Upper lobe of left lung (tissue), 6 donors: ENCODE measurements around the gene SETD6. TPM values are rescaled to one million over a fixed set of nuclear protein-coding genes. Genes with fewer than 3 reads are reported as not detected.
A peak's percentile ranks its signal among the peaks of the same experiment; 100 is the strongest.

Experiments used
- ATAC-seq, 2 donors: fragments of 200-7000 bp; cut with Tn5 transposase; one replicate each; pipeline ENCODE4 v1.9.1; 2022; ENCODE audit warnings: mild to moderate bottlenecking in 2 of 2, moderate library complexity in 2 of 2; ENCODE audit not compliant: low FRiP score in 2 of 2
- DNase-seq, 2 donors: peaks; one replicate each; pipeline ENCODE4 v3.0.0-alpha.2; 2019 to 2020
- H3K27ac ChIP-seq, 4 donors: fragments of 200-600 bp; sonication (generic); one replicate each; pipeline ENCODE4 v1.5.1; 2016 to 2019
- H3K27me3 ChIP-seq, 4 donors: fragments of 200-600 bp; sonication (generic); one replicate each; pipeline ENCODE4 v1.5.1; 2017 to 2019
- H3K36me3 ChIP-seq, 4 donors: fragments of 200-600 bp; sonication (generic); one replicate each; pipeline ENCODE4 v1.5.1; 2016 to 2019
- H3K4me1 ChIP-seq, 4 donors: fragments of 200-600 bp; sonication (generic); one replicate each; pipeline ENCODE4 v1.5.1; 2018 to 2019
- H3K4me3 ChIP-seq, 4 donors: fragments of 200-600 bp; sonication (generic); one replicate each; pipeline ENCODE4 v1.5.1; 2017 to 2019; ENCODE audit warnings: mild to moderate bottlenecking in 2 of 4, moderate library complexity in 1 of 4
- H3K9me3 ChIP-seq, 4 donors: fragments of 200-600 bp; sonication (generic); one replicate each; pipeline ENCODE4 v1.5.1; 2018 to 2019
- EP300 ChIP-seq, 4 donors: sonication (generic); formaldehyde crosslinking; IDR thresholded peaks; one replicate each; pipeline ENCODE4 v1.5.1; 2017; ENCODE audit warnings: antibody characterized with exemption in 4 of 4, control low read depth in 2 of 4
- POLR2A ChIP-seq, 4 donors: fragments of 450-650 bp; IDR thresholded peaks; one replicate each; pipeline ENCODE4 v1.5.1; 2016 to 2017; ENCODE audit warnings: antibody characterized with exemption in 4 of 4, mild to moderate bottlenecking in 2 of 4
- POLR2AphosphoS5 ChIP-seq, 2 donors: sonication (generic); formaldehyde crosslinking; IDR thresholded peaks; one replicate each; pipeline ENCODE4 v1.5.1; 2017; ENCODE audit warnings: antibody characterized with exemption in 2 of 2
- WGBS, 2 donors: methylation state at CpG; one replicate each; pipeline ENCODE4 v1.1.5; 2017 to 2018; 5-methylcytosine and 5-hydroxymethylcytosine counted together
- total RNA-seq, 6 donors: library from RNA; depleted of rRNA in 4 of 6; stranded (reverse); fragments of >200 nt in 4 of 6; gene quantifications; one replicate each; pipeline versions ENCODE4 v1.1.0 to v1.2.1, GENCODE V29; 2016 to 2021
- TF ChIP-seq, protein P1 (sequence below), 6 experiments: fragments of 450-650 bp in 4 of 6; fragments of 200-600 bp in 2 of 6; sonication (generic) in 2 of 6; IDR thresholded peaks; one replicate each; pipeline ENCODE4 v1.5.1; 2016 to 2019; ENCODE audit warnings: antibody characterized with exemption in 6 of 6
- donor health status: DM: no; HTN: no; CAD: no; lungs with moderate emphysema.
- donor health status: DM: no; HTN: yes; CAD: no; lungs with severe emphysema.

SETD6 gene
- total RNA-seq: 10 to 100 TPM; 17.3 to 78.6 (median 31.7) TPM

- Histone ChIP-seq H3K36me3 (peaks cover 18 to 42% (median 35%) of the 10 kb centered on the region in 4 donors), H3K27me3 (no peaks in the 10 kb centered on the region), H3K27ac (peak within 1 kb of the TSS; percentile 77 to 80 (median 80)), H3K9me3 (no peaks in the 10 kb centered on the region), H3K4me1 (peaks cover 14 to 28% (median 15%) of the 10 kb centered on the region in 4 donors), H3K4me3 (peak within 1 kb of the TSS; percentile 54 to 98 (median 92))
- ATAC-seq: peak; percentile 96 to 97
- DNase-seq: peak; percentile 93 to 99
- 0 to 1% methylated on average over 2 to 66 of the region's 80 CpGs for WGBS, 2 donors
- TF ChIP-seq POLR2A (IDR thresholded peaks at IDR 0.05) (peak in 1 of 4 donors; percentile 44), EP300 (IDR thresholded peaks at IDR 0.05) (peak in 1 of 4 donors; percentile 5), POLR2AphosphoS5 (IDR thresholded peaks at IDR 0.05) (peak; percentile 34 to 70)
- TF ChIP-seq, protein P1, sequence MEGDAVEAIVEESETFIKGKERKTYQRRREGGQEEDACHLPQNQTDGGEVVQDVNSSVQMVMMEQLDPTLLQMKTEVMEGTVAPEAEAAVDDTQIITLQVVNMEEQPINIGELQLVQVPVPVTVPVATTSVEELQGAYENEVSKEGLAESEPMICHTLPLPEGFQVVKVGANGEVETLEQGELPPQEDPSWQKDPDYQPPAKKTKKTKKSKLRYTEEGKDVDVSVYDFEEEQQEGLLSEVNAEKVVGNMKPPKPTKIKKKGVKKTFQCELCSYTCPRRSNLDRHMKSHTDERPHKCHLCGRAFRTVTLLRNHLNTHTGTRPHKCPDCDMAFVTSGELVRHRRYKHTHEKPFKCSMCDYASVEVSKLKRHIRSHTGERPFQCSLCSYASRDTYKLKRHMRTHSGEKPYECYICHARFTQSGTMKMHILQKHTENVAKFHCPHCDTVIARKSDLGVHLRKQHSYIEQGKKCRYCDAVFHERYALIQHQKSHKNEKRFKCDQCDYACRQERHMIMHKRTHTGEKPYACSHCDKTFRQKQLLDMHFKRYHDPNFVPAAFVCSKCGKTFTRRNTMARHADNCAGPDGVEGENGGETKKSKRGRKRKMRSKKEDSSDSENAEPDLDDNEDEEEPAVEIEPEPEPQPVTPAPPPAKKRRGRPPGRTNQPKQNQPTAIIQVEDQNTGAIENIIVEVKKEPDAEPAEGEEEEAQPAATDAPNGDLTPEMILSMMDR (IDR thresholded peaks at IDR 0.05): peak in 5 of 6 experiments; percentile 10 to 72 (median 42)
Observed at GRCh38 chr16:58515125-58515870, at the start of gene SETD6. TSS of gene SETD6 (plus strand) at chr16:58515517. CDS start at chr16:58515538, 21 bp downstream.

GRCh38 chr16:58465817-58466216, 49.5 kb upstream of the SETD6 start:
- Histone ChIP-seq H3K4me1 (peaks cover 12 to 30% (median 16%) of the 10 kb centered on the region in 4 donors), H3K27me3 (peaks cover 0 to 44% (median 22%) of the 10 kb centered on the region in 4 donors), H3K36me3 (no peaks in the 10 kb centered on the region), H3K4me3 (peak overlapping the region in 3 of 4 donors; percentile 59 to 76 (median 61)), H3K9me3 (no peaks in the 10 kb centered on the region), H3K27ac (peak overlapping the region in 2 of 4 donors; percentile 84 to 89)
- 70 to 77% methylated on average over 13 of the region's 13 CpGs for WGBS, 2 donors
- ATAC-seq (no peak), DNase-seq (no peak)
- TF ChIP-seq POLR2A (IDR thresholded peaks at IDR 0.05): no peak
- TF ChIP-seq POLR2AphosphoS5 (IDR thresholded peaks at IDR 0.05): no peak

GRCh38 chr16:58466396-58466795, 48.9 kb upstream of the SETD6 start:
- H3K9me3 ChIP-seq: no peaks in the 10 kb centered on the region
- peak overlapping the region in 1 of 4 donors; percentile 89 for H3K27ac ChIP-seq
- H3K36me3 ChIP-seq: no peaks in the 10 kb centered on the region
- no peak for DNase-seq
- H3K4me3 ChIP-seq: peak overlapping the region in 2 of 4 donors; percentile 61 to 76
- TF ChIP-seq POLR2AphosphoS5 (IDR thresholded peaks at IDR 0.05) (no peak), EP300 (IDR thresholded peaks at IDR 0.05) (no peak), POLR2A (IDR thresholded peaks at IDR 0.05) (no peak)
- TF ChIP-seq, protein P1 (IDR thresholded peaks at IDR 0.05): no peak
- WGBS, 2 donors: 81 to 85% methylated on average over 3 of the region's 3 CpGs
- H3K4me1 ChIP-seq: peaks cover 12 to 32% (median 20%) of the 10 kb centered on the region in 4 donors
- peaks cover 0 to 44% (median 22%) of the 10 kb centered on the region in 4 donors for H3K27me3 ChIP-seq
- no peak for ATAC-seq

GRCh38 chr16:58467905-58468304, 47.4 kb upstream of the SETD6 start:
- DNase-seq (no peak), ATAC-seq (no peak)
- Histone ChIP-seq H3K4me1 (peaks cover 19 to 38% (median 30%) of the 10 kb centered on the region in 4 donors), H3K27ac (no peak overlapping the region), H3K27me3 (peaks cover 0 to 38% (median 19%) of the 10 kb centered on the region in 4 donors), H3K9me3 (no peaks in the 10 kb centered on the region), H3K36me3 (no peaks in the 10 kb centered on the region), H3K4me3 (no peak overlapping the region)
- TF ChIP-seq EP300 (IDR thresholded peaks at IDR 0.05) (no peak), POLR2AphosphoS5 (IDR thresholded peaks at IDR 0.05) (no peak), POLR2A (IDR thresholded peaks at IDR 0.05) (no peak)
- TF ChIP-seq, protein P1 (IDR thresholded peaks at IDR 0.05): no peak
- WGBS, 2 donors: 87 to 100% methylated on average over 5 of the region's 5 CpGs

GRCh38 chr16:58471209-58471975, 43.9 kb upstream of the SETD6 start:
- DNase-seq (no peak), ATAC-seq (no peak)
- WGBS, 2 donors: 32 to 53% methylated on average over 8 to 10 of the region's 10 CpGs
- Histone ChIP-seq H3K9me3 (no peaks in the 10 kb centered on the region), H3K4me1 (peaks cover 10 to 27% (median 22%) of the 10 kb centered on the region in 4 donors), H3K36me3 (no peaks in the 10 kb centered on the region), H3K4me3 (no peak overlapping the region), H3K27ac (peak overlapping the region; percentile 36 to 84 (median 74)), H3K27me3 (peaks cover 0 to 4% (median 1%) of the 10 kb centered on the region in 4 donors)
- no peak for TF ChIP-seq POLR2A (IDR thresholded peaks at IDR 0.05)
- no peak for TF ChIP-seq EP300 (IDR thresholded peaks at IDR 0.05)
- TF ChIP-seq, protein P1 (IDR thresholded peaks at IDR 0.05): no peak
- TF ChIP-seq POLR2AphosphoS5 (IDR thresholded peaks at IDR 0.05): no peak
